Hepatocyte (in vitro differentiated cells): ENCODE results near the gene NCAM1. TPM values are rescaled to one million over a fixed set of nuclear protein-coding genes. Genes with fewer than 3 reads are reported as not detected.

Source experiments
- DNase-seq: peaks from one replicate; pipeline ENCODE4 v3.0.0-alpha.2; 2016; ENCODE audit warnings: low spot score
- H2AFZ ChIP-seq: fragments of 200-600 bp; sonication (generic); 2 replicates; pipeline ENCODE4 v1.6.0; 2016; ENCODE audit warnings: antibody characterized with exemption, mild to moderate bottlenecking
- H3K27ac ChIP-seq: fragments of 200-600 bp; sonication (generic); 2 replicates; pipeline ENCODE4 v1.5.1; 2016; ENCODE audit warnings: mild to moderate bottlenecking
- H3K27me3 ChIP-seq: fragments of 200-600 bp; sonication (generic); 2 replicates; pipeline ENCODE4 v1.6.1; 2016
- H3K36me3 ChIP-seq: fragments of 200-600 bp; sonication (generic); replicated peaks from 2 replicates; pipeline ENCODE4 v1.5.1; 2016; ENCODE audit warnings: low read depth; ENCODE audit not compliant: insufficient read depth
- H3K4me1 ChIP-seq: fragments of 200-600 bp; sonication (generic); 2 replicates; pipeline ENCODE4 v1.5.1; 2016; ENCODE audit warnings: mild to moderate bottlenecking, moderate library complexity; ENCODE audit not compliant: insufficient read depth
- H3K4me2 ChIP-seq: fragments of 200-600 bp; sonication (generic); 2 replicates; pipeline ENCODE4 v1.6.0; 2016
- H3K4me3 ChIP-seq: fragments of 200-600 bp; sonication (generic); 2 replicates; pipeline ENCODE4 v1.5.1; 2016; ENCODE audit warnings: mild to moderate bottlenecking
- H3K79me2 ChIP-seq: fragments of 200-600 bp; sonication (generic); 2 replicates; pipeline ENCODE4 v1.6.0; 2017; ENCODE audit warnings: mild to moderate bottlenecking
- H3K9me2 ChIP-seq: fragments of 200-600 bp; sonication (generic); replicated peaks from 2 replicates; pipeline ENCODE4 v1.6.0; 2017; ENCODE audit warnings: mild to moderate bottlenecking; ENCODE audit not compliant: insufficient read depth
- H3K9me3 ChIP-seq: fragments of 200-600 bp; sonication (generic); 2 replicates; pipeline ENCODE4 v1.5.1; 2016; ENCODE audit warnings: low read depth, mild to moderate bottlenecking
- H4K20me1 ChIP-seq: fragments of 200-600 bp; sonication (generic); 2 replicates; pipeline ENCODE4 v1.6.0; 2016; ENCODE audit warnings: mild to moderate bottlenecking; ENCODE audit not compliant: insufficient read depth, poor library complexity, severe bottlenecking
- CTCF ChIP-seq: fragments of 200-600 bp; sonication (generic); IDR thresholded peaks from 2 replicates; pipeline ENCODE4 v1.5.1; 2016; ENCODE audit warnings: antibody characterized with exemption, mild to moderate bottlenecking; ENCODE audit not compliant: poor library complexity
- EZH2 ChIP-seq: fragments of 200-600 bp; sonication (generic); IDR thresholded peaks from 2 replicates; pipeline ENCODE4 v1.6.1; 2016; ENCODE audit warnings: antibody characterized with exemption, mild to moderate bottlenecking, borderline replicate concordance
- EZH2phosphoT487 ChIP-seq: fragments of 200-600 bp; sonication (generic); IDR thresholded peaks from one replicate; pipeline ENCODE4 v1.6.1; 2018; ENCODE audit warnings: antibody characterized with exemption, mild to moderate bottlenecking, low read depth, moderate library complexity; ENCODE audit not compliant: unreplicated experiment, severe bottlenecking
- WGBS: methylation state at CpG from one replicate; pipeline ENCODE4 v1.1.6; 2016; ENCODE audit warnings: low lambda C conversion rate; ENCODE audit errors: missing lambda C conversion rate; 5-methylcytosine and 5-hydroxymethylcytosine counted together
- polyA plus RNA-seq: library from polyadenylated mRNA; unstranded; fragments of >200 nt; fragmentation: Nextera tagmentation; extraction: Ambion mirVana; gene quantifications from 2 replicates; pipeline ENCODE4 v1.2.1, GENCODE V29; 2016
- total RNA-seq: library from RNA; depleted of rRNA; stranded (reverse); fragments of >200 nt; gene quantifications from 2 replicates; pipeline ENCODE4 v1.2.3, GENCODE V29; 2014

NCAM1 gene
- total and polyA plus RNA-seq, 2 experiments from 2014 or later = 12.4 to 27.2 TPM

DNA sequence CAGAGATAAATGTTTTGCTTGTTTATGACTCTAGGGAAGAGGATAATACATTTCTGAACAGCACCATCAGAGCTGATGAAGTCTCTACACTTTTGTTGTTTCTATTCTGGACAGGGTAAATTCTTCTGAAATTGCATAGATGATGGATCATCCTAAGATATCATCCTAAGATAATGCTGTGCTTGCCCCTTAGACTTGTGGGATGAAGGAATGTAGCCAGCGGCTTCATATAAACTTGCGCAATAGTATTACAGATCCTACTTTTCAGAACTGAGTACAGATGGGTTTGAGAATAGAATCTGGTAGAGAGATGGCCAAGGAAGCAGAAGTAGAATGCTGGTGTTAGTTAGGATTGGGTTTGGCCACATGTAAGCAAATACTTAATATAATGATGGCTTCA is 61.0 kb downstream of the NCAM1 start:
- no peaks in the 10 kb centered on the region for H3K36me3 ChIP-seq
- H3K4me2 ChIP-seq = no peak overlapping the region
- no peak overlapping the region for H3K4me3 ChIP-seq
- no peaks in the 10 kb centered on the region for H3K9me2 ChIP-seq
- DNase-seq = no peak
- H2AFZ ChIP-seq = no peak overlapping the region
- H3K27ac ChIP-seq = no peak overlapping the region
- H3K27me3 ChIP-seq = no peaks in the 10 kb centered on the region
- TF ChIP-seq CTCF (no peak), EZH2 (no peak), EZH2phosphoT487 (no peak)
- H3K79me2 ChIP-seq = peaks cover 10% of the 10 kb centered on the region
- no peaks in the 10 kb centered on the region for H4K20me1 ChIP-seq
- H3K9me3 ChIP-seq = no peaks in the 10 kb centered on the region
- H3K4me1 ChIP-seq = no peaks in the 10 kb centered on the region
- 80% methylated on average over 2 of the region's 2 CpGs for WGBS

- Histone ChIP-seq H3K27ac (no peak overlapping the region), H3K9me2 (no peaks in the 10 kb centered on the region), H3K27me3 (no peaks in the 10 kb centered on the region), H3K9me3 (no peaks in the 10 kb centered on the region), H3K36me3 (no peaks in the 10 kb centered on the region), H3K4me1 (no peaks in the 10 kb centered on the region), H4K20me1 (no peaks in the 10 kb centered on the region), H3K4me2 (no peak overlapping the region), H3K79me2 (peaks cover 10% of the 10 kb centered on the region), H2AFZ (no peak overlapping the region), H3K4me3 (no peak overlapping the region)
- no peak for DNase-seq
- TF ChIP-seq CTCF (no peak), EZH2 (no peak), EZH2phosphoT487 (no peak)
- WGBS = 64% methylated on average over 2 of the region's 2 CpGs
Observed at GRCh38 chr11:113023228-113023627, 62.0 kb downstream of the NCAM1 start.

DNA sequence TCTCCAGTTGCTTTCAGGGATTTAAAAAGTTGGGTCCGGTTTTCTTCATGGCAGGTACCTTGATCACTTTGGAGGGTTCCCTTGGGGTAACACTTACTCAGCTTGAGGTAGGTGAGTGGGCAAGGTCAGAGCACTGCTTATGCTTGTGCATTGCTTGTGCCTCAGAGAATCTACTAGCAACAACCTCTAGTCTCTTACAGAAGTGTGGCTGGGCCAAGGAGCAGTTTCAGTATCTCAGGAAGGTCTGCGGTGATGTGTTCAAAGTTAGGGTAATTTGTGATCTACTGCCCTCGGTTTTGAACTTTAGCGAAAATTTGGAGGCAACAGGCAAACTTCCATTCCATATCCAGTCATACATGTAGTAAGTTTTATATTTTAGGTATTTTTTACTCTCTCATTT is 62.8 kb downstream of the NCAM1 start:
- Histone ChIP-seq H3K4me2 (no peak overlapping the region), H2AFZ (no peak overlapping the region), H3K4me3 (no peak overlapping the region), H3K9me3 (no peaks in the 10 kb centered on the region), H3K9me2 (no peaks in the 10 kb centered on the region), H3K27me3 (no peaks in the 10 kb centered on the region), H3K36me3 (no peaks in the 10 kb centered on the region), H4K20me1 (no peaks in the 10 kb centered on the region), H3K27ac (no peak overlapping the region), H3K4me1 (no peaks in the 10 kb centered on the region), H3K79me2 (peaks cover 10% of the 10 kb centered on the region)
- DNase-seq = no peak
- WGBS = 96% methylated on average over 4 of the region's 4 CpGs
- no peak for TF ChIP-seq CTCF
- no peak for TF ChIP-seq EZH2phosphoT487
- no peak for TF ChIP-seq EZH2

GRCh38 chr11:113026778-113027177 is 65.6 kb downstream of the NCAM1 start:
- Histone ChIP-seq H3K9me3 (no peaks in the 10 kb centered on the region), H4K20me1 (no peaks in the 10 kb centered on the region), H3K79me2 (peaks cover 3% of the 10 kb centered on the region), H3K4me2 (no peak overlapping the region), H3K27ac (no peak overlapping the region), H3K27me3 (no peaks in the 10 kb centered on the region), H3K9me2 (no peaks in the 10 kb centered on the region), H3K4me1 (no peaks in the 10 kb centered on the region), H3K36me3 (no peaks in the 10 kb centered on the region), H2AFZ (no peak overlapping the region), H3K4me3 (no peak overlapping the region)
- no peak for DNase-seq
- WGBS = 74% methylated on average over 3 of the region's 3 CpGs
- no peak for TF ChIP-seq CTCF
- no peak for TF ChIP-seq EZH2phosphoT487
- TF ChIP-seq EZH2 = no peak
